K562 (cell line): ENCODE results near the gene TBX19. TPM values are rescaled to one million over a fixed set of nuclear protein-coding genes. Genes with fewer than 3 reads are reported as not detected.

Source experiments
- ATAC-seq: fragments of 200-7000 bp; cut with Tn5 transposase; 3 replicates; pipeline ENCODE4 v1.9.1; 2020; ENCODE audit warnings: moderate library complexity
- BruUV-seq: library from RNA; stranded (reverse); fragments of 400-500 nt; replicated peaks from 2 replicates; lab custom pipeline; 2021; lab: Mats Ljungman, UMichigan
- CTCF ChIA-PET: fragments of 300-600 bp; formaldehyde crosslinking; extraction: SDS; loops from one replicate; lab custom pipeline; 2021; ENCODE audit warnings: low intra/inter-chr PET ratio; lab: Yijun Ruan, JAX
- POLR2A ChIA-PET: fragments of 300-600, 350-650 bp; sonication (Branson Sonifier 250); formaldehyde crosslinking; extraction: SDS; loops from one replicate; lab custom pipeline; 2021; ENCODE audit warnings: antibody characterized with exemption, inconsistent platforms; lab: Yijun Ruan, JAX
- DNase-seq, 4 experiments: peaks; one replicate each; pipeline versions ENCODE4 v3.0.0 to v3.0.0-alpha.2; 2011 to 2018; ENCODE audit warnings: low spot score in 3 of 4, mixed read lengths in 3 of 4; ENCODE audit errors: extremely low read depth in 1 of 4
- FAIRE-seq: peaks from 2 replicates; lab custom pipeline; 2011; peaks lifted over from hg19 to GRCh38; lab: Jason Lieb, UNC
- H2AFZ ChIP-seq: 2 replicates; pipeline ENCODE4 v1.6.0; 2011; ENCODE audit warnings: low read depth, low read length, control low read depth, inconsistent platforms
- H3K27ac ChIP-seq: fragments of 200-600 bp; 3 replicates; pipeline ENCODE4 v1.8.0; 2011; ENCODE audit warnings: low read depth, mild to moderate bottlenecking, control low read depth, inconsistent platforms, low read length, moderate library complexity, mixed read lengths; ENCODE audit errors: extremely low read depth
- H3K27me3 ChIP-seq, 2 experiments: fragments of 300-600 bp in 1 of 2; 2 replicates in 1 of 2; 3 replicates in 1 of 2; pipeline versions ENCODE4 v1.6.0 to v1.8.0; 2011; ENCODE audit warnings: inconsistent platforms in 2 of 2, low read length in 2 of 2, mild to moderate bottlenecking in 1 of 2, mixed read lengths in 1 of 2, moderate library complexity in 1 of 2; ENCODE audit not compliant: control insufficient read depth in 2 of 2, insufficient read depth in 2 of 2
- H3K36me3 ChIP-seq: fragments of 300-600 bp; 3 replicates; pipeline ENCODE4 v1.8.0; 2011; ENCODE audit warnings: mild to moderate bottlenecking, low read length, inconsistent platforms; ENCODE audit not compliant: control insufficient read depth, insufficient read depth
- H3K4me1 ChIP-seq, 2 experiments: fragments of 200-600 bp in 1 of 2; replicated peaks in 1 of 2; 2 replicates in 1 of 2; 3 replicates in 1 of 2; pipeline versions ENCODE4 v1.5.1 to v1.8.0; 2011; ENCODE audit warnings: inconsistent platforms in 2 of 2, low read length in 2 of 2, mild to moderate bottlenecking in 1 of 2, mixed read lengths in 1 of 2, moderate library complexity in 1 of 2; ENCODE audit not compliant: control insufficient read depth in 2 of 2, insufficient read depth in 2 of 2
- H3K4me2 ChIP-seq: 2 replicates; pipeline ENCODE4 v1.6.1; 2011; ENCODE audit warnings: low read length, control low read depth, inconsistent platforms, mixed read lengths; ENCODE audit not compliant: insufficient read depth
- H3K4me3 ChIP-seq: fragments of 200-600 bp; sonication (generic), shearing (Covaris generic); 2 replicates; pipeline ENCODE4 v1.5.1; 2016; ENCODE audit warnings: control low read depth, inconsistent platforms
- H3K79me2 ChIP-seq: fragments of 200-600 bp; 3 replicates; pipeline ENCODE4 v1.8.0; 2011; ENCODE audit warnings: low read length, inconsistent platforms; ENCODE audit not compliant: control insufficient read depth, insufficient read depth
- H3K9ac ChIP-seq, 2 experiments: 2 replicates each; pipeline versions ENCODE4 v1.6.0 to v1.6.1; 2011; ENCODE audit warnings: low read depth in 2 of 2, low read length in 2 of 2, control low read depth in 1 of 2, inconsistent platforms in 1 of 2, mild to moderate bottlenecking in 1 of 2, mixed read lengths in 1 of 2; ENCODE audit not compliant: insufficient read depth in 1 of 2
- H3K9me1 ChIP-seq: one replicate; pipeline ENCODE4 v1.6.0; 2011; ENCODE audit warnings: inconsistent platforms, mild to moderate bottlenecking, low read length, moderate library complexity; ENCODE audit not compliant: control insufficient read depth, insufficient read depth
- H3K9me3 ChIP-seq: replicated peaks from 2 replicates; pipeline ENCODE4 v1.5.1; 2011; ENCODE audit warnings: low read depth, low read length, inconsistent platforms; ENCODE audit not compliant: control insufficient read depth, insufficient read depth
- H4K20me1 ChIP-seq: replicated peaks from 2 replicates; pipeline ENCODE4 v1.6.1; 2011; ENCODE audit warnings: low read length, inconsistent platforms, mixed read lengths; ENCODE audit not compliant: control insufficient read depth, insufficient read depth
- ATF6 ChIP-seq: sonication (generic); formaldehyde crosslinking; IDR thresholded peaks from 2 replicates; pipeline ENCODE4 v1.4.0; 2020; ENCODE audit warnings: mild to moderate bottlenecking, missing genetic modification reagents
- BCLAF1 ChIP-seq, 2 experiments: fragments of 450-650 bp in 1 of 2; IDR thresholded peaks; 2 replicates each; pipeline ENCODE4 v1.6.1; 2011 to 2017; ENCODE audit warnings: low read depth in 2 of 2, antibody characterized with exemption in 1 of 2, borderline replicate concordance in 1 of 2, low read length in 1 of 2, mild to moderate bottlenecking in 1 of 2, mixed read lengths in 1 of 2; ENCODE audit not compliant: control insufficient read depth in 1 of 2
- CBFA2T3 ChIP-seq: fragments of 450-650 bp; IDR thresholded peaks from 2 replicates; pipeline ENCODE4 v1.6.1; 2017
- CLOCK ChIP-seq: fragments of 250-450 bp; sonication (Bioruptor Pico); IDR thresholded peaks from 2 replicates; pipeline ENCODE4 v1.4.0; 2020; ENCODE audit warnings: mild to moderate bottlenecking, moderate library complexity, borderline replicate concordance
- DACH1 ChIP-seq: fragments of 450-650 bp; IDR thresholded peaks from 2 replicates; pipeline ENCODE4 v1.6.1; 2018; ENCODE audit not compliant: partially characterized antibody
- EHMT2 ChIP-seq: fragments of 450-650 bp; IDR thresholded peaks from 2 replicates; pipeline ENCODE4 v1.6.1; 2018; ENCODE audit warnings: antibody characterized with exemption
- FIP1L1 ChIP-seq: fragments of 200-400 bp; formaldehyde crosslinking; IDR thresholded peaks from 2 replicates; pipeline ENCODE4 v1.6.1; 2018; ENCODE audit warnings: mild to moderate bottlenecking, low read depth, low read length; ENCODE audit not compliant: poor library complexity, severe bottlenecking
- NFIC ChIP-seq: fragments of 450-650 bp; IDR thresholded peaks from 2 replicates; pipeline ENCODE4 v1.6.1; 2017; ENCODE audit warnings: mild to moderate bottlenecking, inconsistent platforms
- NR3C1 ChIP-seq: sonication (generic); formaldehyde crosslinking; IDR thresholded peaks from 2 replicates; pipeline ENCODE4 v1.8.1; 2022; ENCODE audit warnings: missing genetic modification reagents
- PTBP1 ChIP-seq: fragments of 200-400 bp; formaldehyde crosslinking; IDR thresholded peaks from 2 replicates; pipeline ENCODE4 v1.6.1; 2017; ENCODE audit warnings: low read depth, low read length
- RAD21 ChIP-seq, 2 experiments: fragments of 250-450 bp in 1 of 2; fragments of 450-650 bp in 1 of 2; sonication (Bioruptor Pico) in 1 of 2; formaldehyde crosslinking in 1 of 2; IDR thresholded peaks in 1 of 2; conservative IDR thresholded peaks in 1 of 2; 2 replicates each; pipeline versions ENCODE4 v1.4.0 to v1.8.0; 2020 to 2022; ENCODE audit warnings: mild to moderate bottlenecking in 2 of 2, moderate library complexity in 1 of 2
- SMAD1 ChIP-seq: fragments of 150-350 bp; IDR thresholded peaks from 2 replicates; pipeline ENCODE4 v1.6.1; 2014; ENCODE audit warnings: low read length, low read depth; ENCODE audit not compliant: partially characterized antibody
- WGBS: fragments of 100-300 bp; shearing (Covaris generic); methylation state at CpG from one replicate; pipeline ENCODE4 v1.1.6; 2016; ENCODE audit warnings: low coverage, mixed read lengths; ENCODE audit not compliant: insufficient coverage; ENCODE audit errors: missing lambda C conversion rate; 5-methylcytosine and 5-hydroxymethylcytosine counted together
- in situ Hi-C: fragments of 300-500 bp; cut with MboI; formaldehyde crosslinking; loops from 4 replicates; pipeline ENCODE4 v1.15.0; 2018; ENCODE audit warnings: inconsistent platforms, mixed read lengths
- intact Hi-C: fragments of 100-400 bp; cut with micrococcal nuclease; formaldehyde crosslinking; loops from 2 replicates; pipeline ENCODE4 v1.14.2; 2022
- polyA plus RNA-seq, 8 experiments: library from polyadenylated mRNA; depleted of rRNA in 4 of 8; stranded (reverse) in 5 of 8; unstranded in 3 of 8; fragments of >200 nt; fragmentation: Nextera tagmentation in 2 of 8; fragmentation: Illumina TruSeq in 1 of 8; extraction: Ambion mirVana in 2 of 8; extraction: Trizol in 1 of 8; gene quantifications; 2 replicates each; pipeline versions ENCODE4 v1.2.1 to v1.2.3, GENCODE V29; 2011 to 2014; ENCODE audit warnings: inconsistent platforms in 1 of 8, missing spikeins in 1 of 8
- total RNA-seq, 7 experiments: library from RNA; depleted of rRNA in 6 of 7; stranded (reverse); fragments of >200 nt in 6 of 7; fragmentation: Illumina TruSeq in 2 of 7; extraction: Trizol in 2 of 7; gene quantifications; 2 replicates each; pipeline versions ENCODE4 v1.2.1 to v1.2.3, GENCODE V29; 2011 to 2021; ENCODE audit warnings: low replicate concordance in 1 of 7

TBX19 gene
- total and polyA plus RNA-seq, 9 of the 15 experiments (the other 6 are each of a cell fraction or from before 2014, with no cell fraction given) = 0.32 to 3.1 (median 0.95) TPM

GRCh38 chr1:168265596-168265995, 15.1 kb upstream of the TBX19 start (continued):
- TF ChIP-seq ATF6 (CRISPR knock-in tag) = no peak
- no peak for TF ChIP-seq EHMT2
- TF ChIP-seq FIP1L1 = no peak
- no peak for TF ChIP-seq PTBP1
- no peak for TF ChIP-seq DACH1

GRCh38 chr1:168266644-168267186, 14.0 kb upstream of the TBX19 start:
- no TSS peak for BruUV-seq
- peak in 1 of 4 experiments; percentile 34 for DNase-seq
- Histone ChIP-seq H3K27ac (no peak overlapping the region), H3K79me2 (no peaks in the 10 kb centered on the region), H3K9me1 (no peaks in the 10 kb centered on the region), H3K27me3 (no peaks in the 10 kb centered on the region), H3K9ac (no peak overlapping the region), H2AFZ (no peak overlapping the region), H3K36me3 (no peaks in the 10 kb centered on the region; the same call in 2 of the 3 replicates), H3K4me1 (no peaks in the 10 kb centered on the region; a peak in 1 of 5 replicates), H3K4me3 (no peak overlapping the region), H3K9me3 (no peaks in the 10 kb centered on the region), H3K4me2 (no peak overlapping the region), H4K20me1 (no peaks in the 10 kb centered on the region)
- CTCF ChIA-PET = no interaction called here
- intact Hi-C loops (no loop called here), in situ Hi-C loops (no loop called here)
- peak; percentile 51 for FAIRE-seq
- WGBS = 41% methylated on average over 6 of the region's 6 CpGs
- POLR2A ChIA-PET = interaction anchor here (0.6 to 1.3 kb wide), 2 partner anchors 14 to 23 kb away, joined by 3 to 4 read pairs; partner anchors contain the start of gene TBX19
- no peak; the same call in 2 of the 3 replicates for ATAC-seq
- peak; percentile 68 for TF ChIP-seq NFIC
- no peak for TF ChIP-seq SMAD1
- no peak for TF ChIP-seq CLOCK (CRISPR knock-in tag)
- peak; percentile 63 for TF ChIP-seq CBFA2T3
- no peak for TF ChIP-seq BCLAF1 (IDR thresholded peaks at IDR 0.05; ENCODE audit: borderline replicate concordance in 1 of 2, control insufficient read depth in 1 of 2, low read depth in 2 of 2, low read length in 1 of 2)
- TF ChIP-seq RAD21 (CRISPR knock-in tag; conservative IDR thresholded peaks at IDR 0.05 in 1 of 2, IDR thresholded peaks at IDR 0.05 in 1 of 2) = no peak
- no peak for TF ChIP-seq NR3C1
